ENCODE measurements around the gene MTG2.

MTG2 gene

GRCh38 chr20:62222266-62222850 lies 39.5 kb downstream of the MTG2 start:
- no peak for DNase-seq

DNA sequence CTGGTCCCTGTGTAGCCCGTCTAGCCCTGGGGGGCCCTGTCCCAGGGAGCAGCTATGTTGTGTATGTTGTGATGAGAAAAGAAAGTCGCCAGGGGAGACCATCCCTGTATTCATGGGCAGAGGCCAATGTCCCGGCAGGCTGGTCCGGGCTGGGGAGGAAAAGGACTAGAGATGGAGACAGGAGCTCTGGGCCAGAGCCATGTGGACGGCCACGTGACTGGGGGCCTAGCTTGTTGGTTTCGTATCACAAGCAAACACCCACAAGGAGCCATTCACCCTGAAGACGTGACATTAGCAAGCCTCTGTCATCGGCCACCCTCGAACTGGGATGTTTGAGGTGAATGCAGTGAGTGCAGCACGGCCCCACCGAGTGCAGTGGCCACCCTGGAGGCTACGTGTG lies 40.1 kb downstream of the MTG2 start:
- DNase-seq = no peak

DNA sequence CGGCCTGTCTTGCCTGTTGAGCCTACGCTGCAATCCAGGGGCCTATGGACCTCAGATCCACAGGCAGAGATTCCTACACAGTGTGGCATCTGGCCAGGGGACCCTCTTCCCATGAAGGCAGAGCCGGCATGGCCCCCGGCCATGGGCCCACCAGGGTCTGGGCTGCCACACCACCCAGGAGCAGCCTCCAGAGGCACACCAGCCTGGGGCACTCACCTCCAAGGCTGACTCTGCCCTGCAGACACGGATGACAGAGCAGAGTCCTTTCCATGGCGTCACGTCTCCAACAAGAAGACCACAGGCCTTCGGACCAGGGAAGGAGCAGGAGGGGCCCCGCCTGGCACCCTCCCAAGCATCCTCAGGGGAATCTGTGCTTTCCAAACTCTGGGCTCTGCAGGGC lies 40.7 kb downstream of the MTG2 start:
- no peak for DNase-seq

- DNase-seq = no peak
Observed at GRCh38 chr20:62224113-62224855, 41.5 kb downstream of the MTG2 start.

- DNase-seq = no peak
Observed at GRCh38 chr20:62225026-62225425, 42.2 kb downstream of the MTG2 start.

DNA sequence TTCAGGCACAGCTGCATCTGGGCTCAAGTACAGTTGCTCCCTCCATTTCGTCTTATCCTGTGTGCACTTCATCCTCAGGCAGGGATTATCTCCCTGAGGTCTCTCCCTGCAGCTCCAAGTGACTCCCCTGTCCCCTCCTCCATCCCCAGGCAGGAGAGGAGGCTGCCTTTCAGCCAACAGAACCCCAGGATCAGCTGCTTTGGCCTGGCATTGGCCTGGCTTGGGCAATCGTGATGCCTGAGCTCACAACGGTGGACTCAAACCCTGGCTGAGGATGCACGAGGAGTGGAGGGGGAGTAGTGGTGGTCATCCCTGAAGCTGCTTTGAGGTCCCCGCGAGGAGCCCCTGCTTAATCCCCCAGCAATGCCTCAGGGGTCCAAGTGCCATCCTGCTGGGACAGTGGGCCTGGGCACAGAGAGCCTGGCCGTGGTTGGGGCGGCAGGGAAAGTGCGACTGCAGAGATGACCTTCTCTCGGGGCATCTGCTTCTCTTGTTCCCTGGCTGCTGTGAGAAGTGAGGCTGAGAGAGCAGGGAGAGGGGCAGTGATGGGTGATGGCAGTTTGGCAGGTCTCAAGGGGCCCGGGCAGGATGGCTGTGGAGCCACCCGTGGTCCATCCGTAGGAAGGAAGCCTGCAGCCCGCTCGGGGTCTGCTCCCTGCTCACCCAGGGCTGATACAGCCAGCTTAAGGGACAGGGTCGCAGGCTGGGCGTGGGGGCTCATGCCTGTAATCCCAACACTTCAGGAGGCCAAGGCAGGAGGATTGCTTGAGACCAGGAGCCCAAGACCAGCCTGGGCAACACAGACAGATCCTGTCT lies 43.2 kb downstream of the MTG2 start:
- DNase-seq = no peak

- no peak for DNase-seq
Observed at GRCh38 chr20:62226707-62227590, 44.1 kb downstream of the MTG2 start.

DNA sequence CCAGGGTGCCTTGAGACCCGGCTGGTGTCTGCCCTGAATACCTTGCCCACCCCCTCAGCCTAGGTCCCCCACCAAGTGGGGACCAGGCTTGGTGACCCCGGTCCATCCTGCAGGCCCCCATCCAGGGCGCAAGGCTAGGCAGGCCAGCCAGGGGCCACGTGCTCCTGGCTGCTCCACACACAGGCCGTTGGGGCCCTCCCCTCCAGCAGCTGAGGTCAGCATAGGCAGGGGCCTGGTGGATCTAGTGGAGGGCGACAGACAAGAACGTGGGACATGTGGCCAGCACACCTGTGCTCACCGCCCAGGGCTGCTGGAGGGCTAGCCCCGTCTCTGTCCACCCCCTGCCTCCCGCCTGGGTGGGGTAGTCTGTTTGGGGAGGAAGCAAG lies 44.8 kb downstream of the MTG2 start:
- no peak for DNase-seq

GRCh38 chr20:62227977-62228958 lies 45.4 kb downstream of the MTG2 start:
- DNase-seq = no peak

GRCh38 chr20:62228982-62229545 lies 46.2 kb downstream of the MTG2 start:
- DNase-seq = no peak

- no peak for DNase-seq
Observed at GRCh38 chr20:62229667-62230066, 46.8 kb downstream of the MTG2 start.

DNA sequence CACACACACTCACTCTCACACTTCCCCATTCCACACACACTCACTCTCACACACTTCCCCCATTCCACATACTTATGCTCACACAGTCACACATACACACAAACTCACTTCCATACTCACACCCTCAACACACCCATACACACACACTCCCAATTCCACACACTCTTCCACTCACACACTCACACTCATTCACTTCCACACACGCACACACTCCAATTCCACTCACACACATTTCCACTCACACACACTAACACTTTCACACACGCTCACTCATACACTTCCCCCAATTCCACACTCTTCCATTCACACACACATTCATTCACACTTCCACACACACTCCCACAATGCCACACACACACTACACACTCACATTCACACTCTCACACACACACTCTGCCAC lies 47.4 kb downstream of the MTG2 start:
- no peak for DNase-seq

DNA sequence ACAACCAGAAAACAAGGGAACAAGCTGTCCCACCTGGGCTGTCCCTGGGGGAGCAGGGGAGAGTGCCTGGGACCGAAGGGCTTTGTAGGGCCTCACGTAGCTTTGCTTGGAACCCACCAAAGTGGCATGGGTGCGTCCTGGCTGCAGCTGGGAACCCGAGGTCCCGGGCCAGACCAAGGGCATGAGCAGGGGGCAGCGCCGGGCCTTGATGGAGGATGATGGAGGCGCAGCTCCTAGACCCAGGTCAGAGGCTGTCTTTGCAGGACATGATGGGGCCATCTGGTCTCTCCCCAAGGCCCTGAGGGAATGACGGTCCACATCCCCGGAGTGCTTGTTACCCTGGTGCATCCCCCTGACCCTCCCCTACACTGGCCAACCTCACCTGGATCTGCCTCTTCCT lies 47.9 kb downstream of the MTG2 start:
- DNase-seq = no peak

DNA sequence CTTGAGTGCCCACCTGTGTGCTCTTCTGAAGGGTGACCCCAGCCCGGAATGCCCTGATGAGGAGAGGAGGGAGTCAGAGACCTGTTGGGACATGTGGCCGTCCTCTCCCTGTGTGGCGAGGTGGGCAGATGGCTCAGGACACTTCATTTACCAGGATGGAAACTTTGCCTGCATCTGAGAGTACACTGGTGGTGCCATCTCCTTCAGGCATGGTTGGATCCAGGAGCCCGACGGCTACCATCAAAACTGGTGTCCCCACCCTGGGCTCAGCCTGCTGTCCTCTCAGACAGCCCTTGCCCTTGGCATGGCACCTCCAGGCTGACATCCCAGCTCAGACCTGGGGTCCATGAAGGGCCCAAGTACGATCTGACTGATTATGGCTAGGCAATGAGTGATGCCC lies 48.5 kb downstream of the MTG2 start:
- DNase-seq = no peak

DNA sequence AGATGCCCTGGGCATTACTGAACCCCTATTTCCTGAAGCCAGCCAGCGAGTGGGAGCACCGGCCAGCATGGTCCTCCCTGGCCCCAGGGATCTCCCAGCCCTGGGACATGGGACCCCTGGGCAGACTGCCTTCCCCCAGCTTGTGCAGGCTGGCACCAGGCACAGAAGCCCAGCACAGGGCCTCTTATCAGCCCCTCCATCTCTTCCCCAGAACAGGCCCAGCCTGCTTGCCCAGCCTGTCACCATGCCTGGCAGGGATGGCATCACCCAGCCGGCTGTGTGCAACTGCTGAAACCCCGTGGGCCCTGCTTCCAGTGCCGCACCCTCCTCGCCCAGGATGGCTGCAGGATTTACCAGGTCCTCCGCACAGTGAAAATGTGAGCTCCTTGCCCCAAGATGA lies 49.4 kb downstream of the MTG2 start:
- no peak for DNase-seq

DNA sequence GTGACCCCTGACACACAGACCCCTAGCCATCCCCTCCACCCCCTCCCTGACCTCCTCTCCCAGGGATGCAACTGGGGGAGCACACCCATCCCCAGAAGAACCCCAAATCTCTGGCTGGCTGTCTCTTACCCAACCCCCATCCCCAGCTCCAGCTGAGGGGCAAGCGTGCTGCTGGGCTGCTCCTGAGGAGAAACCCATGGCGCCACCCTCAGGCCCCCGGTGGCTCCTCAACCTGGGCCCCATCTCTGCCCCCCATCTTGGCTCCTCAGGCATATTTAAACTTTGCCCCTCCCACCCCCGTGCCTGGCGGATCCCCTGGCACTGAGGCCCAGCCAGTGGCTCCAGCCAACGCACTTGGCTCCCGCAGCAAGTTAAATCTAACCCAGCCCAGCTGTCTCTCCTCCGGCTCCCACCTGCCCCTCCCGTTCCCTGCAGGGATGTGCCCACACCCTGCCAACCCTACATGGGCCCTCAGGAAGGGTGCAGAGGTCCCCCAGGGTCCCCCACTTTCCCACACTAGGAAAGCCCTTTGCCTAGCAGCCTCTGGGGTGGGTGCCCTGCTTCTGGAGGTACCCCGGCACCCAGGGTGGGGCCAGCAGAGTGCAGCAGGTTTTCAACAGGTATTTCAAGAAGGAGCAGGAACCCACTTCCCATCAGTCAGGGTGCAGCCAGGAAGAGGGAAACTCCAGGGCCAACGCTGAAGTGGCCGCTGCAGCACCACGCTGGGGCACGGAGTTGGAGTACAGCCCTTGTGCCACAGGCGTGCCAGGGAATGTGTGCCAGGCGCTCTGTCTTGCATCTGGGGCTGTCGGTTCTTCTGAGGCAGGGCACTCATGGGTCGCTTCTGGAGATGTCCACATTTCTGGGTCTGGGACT lies 50.2 kb downstream of the MTG2 start:
- DNase-seq = no peak

- no peak for DNase-seq
Observed at GRCh38 chr20:62233684-62234083, 50.9 kb downstream of the MTG2 start.

- DNase-seq = no peak
Observed at GRCh38 chr20:62234339-62234738, 51.5 kb downstream of the MTG2 start.

GRCh38 chr20:62235001-62235776 lies 52.4 kb downstream of the MTG2 start:
- DNase-seq = no peak

DNA sequence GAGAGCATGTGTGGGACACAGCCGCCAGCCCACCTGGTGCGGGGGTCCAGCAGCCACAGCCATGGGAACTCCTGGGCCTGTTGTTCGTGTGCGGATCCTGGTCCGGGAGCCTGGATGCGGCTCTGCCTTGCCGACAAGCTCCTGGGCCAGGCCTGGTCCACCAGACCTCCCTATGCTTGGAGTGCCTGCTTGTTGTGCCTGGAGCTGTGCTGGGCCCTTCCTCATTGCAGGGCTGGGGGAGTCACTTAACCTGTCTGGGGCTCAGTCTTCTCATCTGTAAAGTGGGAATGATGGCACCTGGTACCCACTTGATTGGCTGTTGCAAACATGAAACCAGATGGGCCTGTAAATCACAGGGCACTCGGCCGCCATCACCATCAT lies 52.9 kb downstream of the MTG2 start:
- no peak for DNase-seq
